Measurements from ENCODE around the gene CFAP65.

Gene CFAP65

DNA sequence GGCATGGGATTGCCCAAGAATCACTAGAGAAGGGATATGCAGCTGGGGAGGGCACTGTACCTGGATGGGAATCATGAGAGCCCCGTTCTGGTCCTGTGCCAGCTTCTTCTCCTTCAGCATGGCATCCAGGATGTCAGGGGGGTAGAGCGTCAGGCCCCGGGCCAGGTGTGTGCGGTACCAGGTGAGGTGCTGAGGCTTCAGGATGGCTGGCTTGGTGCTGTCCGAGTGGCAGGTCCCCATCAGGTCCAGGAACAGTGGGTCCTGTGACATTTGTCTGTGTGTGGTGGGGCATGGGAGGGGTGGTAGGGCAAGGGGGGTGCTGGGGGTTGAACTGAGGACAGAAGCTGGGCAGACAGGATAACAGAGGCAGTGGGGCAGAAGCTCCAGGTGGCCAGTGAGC lies 13.2 kb downstream of the CFAP65 start:
- H3K4me3 ChIP-seq (ENCODE audit: low read length), result no peak overlapping the region
- peaks cover 63% of the 10 kb centered on the region for H3K27me3 ChIP-seq (ENCODE audit: control insufficient read depth, insufficient read depth, low read length)
- H3K36me3 ChIP-seq (ENCODE audit: insufficient read depth, low read length), result no peaks in the 10 kb centered on the region
- no peaks in the 10 kb centered on the region for H3K4me1 ChIP-seq (ENCODE audit: control insufficient read depth, insufficient read depth, low read length)
- no peak overlapping the region for H3K4me2 ChIP-seq (ENCODE audit: low read length)
- no peak overlapping the region for H3K9ac ChIP-seq (ENCODE audit: low read depth, low read length)
- H3K9me3 ChIP-seq (replicated peaks; ENCODE audit: low read length), result no peaks in the 10 kb centered on the region

DNA sequence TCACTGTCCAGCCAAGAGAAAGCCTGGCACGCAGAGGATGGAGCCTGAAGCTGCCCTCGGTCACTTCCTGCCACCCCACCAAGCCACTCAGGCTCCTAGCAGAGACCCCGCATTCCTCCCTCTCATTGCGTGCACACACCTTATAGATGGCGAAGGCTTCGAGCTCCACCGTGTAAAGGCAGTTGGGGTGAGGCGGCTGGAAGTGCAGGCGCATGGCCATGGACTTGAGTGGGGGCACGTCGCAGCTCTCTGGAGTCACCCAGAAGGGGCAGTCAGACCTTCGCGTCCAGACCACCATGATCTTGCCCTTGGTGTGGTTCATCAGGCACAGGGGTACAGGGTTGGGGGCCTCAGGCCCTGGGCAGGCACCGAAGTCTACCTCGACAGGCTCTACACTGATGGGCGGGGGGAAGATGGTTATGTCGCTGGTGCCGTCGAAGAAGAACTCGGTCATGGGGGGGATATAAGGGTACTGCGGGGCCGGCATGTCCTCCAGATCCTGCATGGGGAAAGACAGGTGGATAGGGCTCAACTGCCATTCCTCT lies 13.7 kb downstream of the CFAP65 start:
- no peaks in the 10 kb centered on the region for H3K36me3 ChIP-seq (ENCODE audit: insufficient read depth, low read length)
- H3K4me3 ChIP-seq (ENCODE audit: low read length), result no peak overlapping the region
- no peak overlapping the region for H3K9ac ChIP-seq (ENCODE audit: low read depth, low read length)
- no peak overlapping the region for H3K4me2 ChIP-seq (ENCODE audit: low read length)
- H3K9me3 ChIP-seq (replicated peaks; ENCODE audit: low read length), result no peaks in the 10 kb centered on the region
- H3K4me1 ChIP-seq (ENCODE audit: control insufficient read depth, insufficient read depth, low read length), result no peaks in the 10 kb centered on the region
- peaks cover 63% of the 10 kb centered on the region for H3K27me3 ChIP-seq (ENCODE audit: control insufficient read depth, insufficient read depth, low read length)

DNA sequence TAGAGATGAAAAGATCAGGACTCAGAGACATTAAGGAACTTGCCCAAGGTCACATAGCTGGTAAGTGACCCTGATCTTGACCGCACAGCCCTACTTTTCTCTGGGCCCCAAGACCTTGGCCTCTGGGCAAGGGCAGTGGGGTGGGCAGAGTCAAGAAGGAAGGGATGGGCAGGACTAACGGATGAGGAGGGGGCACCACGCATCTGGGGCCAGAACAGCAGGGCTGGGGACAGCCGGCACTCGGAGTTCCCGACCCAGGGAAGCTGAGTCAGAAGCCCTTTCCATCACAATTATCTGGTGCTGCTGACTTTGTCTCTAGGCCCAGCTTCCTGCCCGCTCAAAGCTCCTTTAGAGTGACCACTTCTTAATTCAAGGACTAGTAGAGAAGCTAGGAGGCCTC lies 14.4 kb downstream of the CFAP65 start:
- Histone ChIP-seq H3K4me2 (ENCODE audit: low read length) (no peak overlapping the region), H3K4me1 (ENCODE audit: control insufficient read depth, insufficient read depth, low read length) (no peaks in the 10 kb centered on the region), H3K9ac (ENCODE audit: low read depth, low read length) (no peak overlapping the region), H3K27me3 (ENCODE audit: control insufficient read depth, insufficient read depth, low read length) (peaks cover 62% of the 10 kb centered on the region), H3K4me3 (ENCODE audit: low read length) (no peak overlapping the region), H3K36me3 (ENCODE audit: insufficient read depth, low read length) (no peaks in the 10 kb centered on the region), H3K9me3 (replicated peaks; ENCODE audit: low read length) (no peaks in the 10 kb centered on the region)

DNA sequence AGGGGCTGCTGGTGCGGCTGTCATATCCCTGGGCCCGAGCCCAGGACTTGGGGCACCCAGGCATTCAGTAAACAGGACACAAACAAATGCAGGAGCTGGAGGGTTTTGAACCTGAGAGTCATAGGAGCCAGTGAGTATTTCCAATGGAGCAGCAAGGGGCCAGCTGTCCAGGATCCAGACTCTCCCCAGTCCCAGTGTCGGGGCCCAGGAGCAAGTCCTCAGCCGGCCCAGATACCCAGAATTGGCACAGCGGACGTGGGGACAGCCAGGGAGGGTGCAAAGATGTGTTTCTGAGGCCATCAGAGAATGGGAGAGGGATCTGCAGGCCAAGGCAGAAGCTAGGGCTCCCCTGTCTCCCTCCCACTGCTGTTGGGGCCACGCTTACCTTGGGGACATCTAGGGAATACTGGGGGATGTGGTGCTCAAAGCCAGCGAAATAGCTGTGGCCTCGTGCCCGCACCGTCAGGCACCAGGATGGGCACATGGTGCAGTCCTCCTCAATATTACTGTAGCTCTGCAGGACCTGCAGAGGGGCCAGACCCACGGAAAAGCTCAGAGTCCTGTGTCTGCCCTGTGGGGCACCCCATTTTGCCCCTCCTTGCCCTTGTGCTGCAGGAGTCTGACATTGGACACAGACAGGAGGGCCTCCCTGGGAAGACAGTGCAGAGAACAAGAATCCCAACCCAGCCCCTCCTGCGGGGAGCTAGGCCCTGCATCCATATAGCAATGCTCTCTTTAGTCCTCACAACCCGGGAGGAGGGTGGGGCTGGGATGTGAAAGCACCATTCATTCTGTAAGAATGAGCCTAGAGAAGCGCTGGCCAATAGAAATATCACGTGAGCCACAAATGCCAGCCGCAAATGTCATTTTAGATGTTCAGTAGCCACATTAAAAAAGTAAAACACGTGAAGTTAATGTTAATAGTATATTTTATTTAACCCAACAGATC lies 15.4 kb downstream of the CFAP65 start:
- H3K4me3 ChIP-seq (ENCODE audit: low read length), result no peak overlapping the region
- H3K27me3 ChIP-seq (ENCODE audit: control insufficient read depth, insufficient read depth, low read length), result peaks cover 65% of the 10 kb centered on the region
- no peaks in the 10 kb centered on the region for H3K9me3 ChIP-seq (replicated peaks; ENCODE audit: low read length)
- H3K4me2 ChIP-seq (ENCODE audit: low read length), result no peak overlapping the region
- H3K9ac ChIP-seq (ENCODE audit: low read depth, low read length), result no peak overlapping the region
- H3K36me3 ChIP-seq (ENCODE audit: insufficient read depth, low read length), result no peaks in the 10 kb centered on the region
- no peaks in the 10 kb centered on the region for H3K4me1 ChIP-seq (ENCODE audit: control insufficient read depth, insufficient read depth, low read length)

GRCh38 chr2:219024059-219024458 lies 17.3 kb downstream of the CFAP65 start:
- Histone ChIP-seq H3K9ac (ENCODE audit: low read depth, low read length) (no peak overlapping the region), H3K27me3 (ENCODE audit: control insufficient read depth, insufficient read depth, low read length) (peaks cover 78% of the 10 kb centered on the region), H3K4me3 (ENCODE audit: low read length) (no peak overlapping the region), H3K36me3 (ENCODE audit: insufficient read depth, low read length) (no peaks in the 10 kb centered on the region), H3K4me2 (ENCODE audit: low read length) (no peak overlapping the region), H3K4me1 (ENCODE audit: control insufficient read depth, insufficient read depth, low read length) (no peaks in the 10 kb centered on the region), H3K9me3 (replicated peaks; ENCODE audit: low read length) (no peaks in the 10 kb centered on the region)

GRCh38 chr2:219023045-219023605 lies 18.2 kb downstream of the CFAP65 start:
- H3K9me3 ChIP-seq (replicated peaks; ENCODE audit: low read length), result no peaks in the 10 kb centered on the region
- no peak overlapping the region for H3K4me3 ChIP-seq (ENCODE audit: low read length)
- H3K36me3 ChIP-seq (ENCODE audit: insufficient read depth, low read length), result no peaks in the 10 kb centered on the region
- H3K4me2 ChIP-seq (ENCODE audit: low read length), result no peak overlapping the region
- no peak overlapping the region for H3K9ac ChIP-seq (ENCODE audit: low read depth, low read length)
- H3K27me3 ChIP-seq (ENCODE audit: control insufficient read depth, insufficient read depth, low read length), result peaks cover 83% of the 10 kb centered on the region
- H3K4me1 ChIP-seq (ENCODE audit: control insufficient read depth, insufficient read depth, low read length), result no peaks in the 10 kb centered on the region

DNA sequence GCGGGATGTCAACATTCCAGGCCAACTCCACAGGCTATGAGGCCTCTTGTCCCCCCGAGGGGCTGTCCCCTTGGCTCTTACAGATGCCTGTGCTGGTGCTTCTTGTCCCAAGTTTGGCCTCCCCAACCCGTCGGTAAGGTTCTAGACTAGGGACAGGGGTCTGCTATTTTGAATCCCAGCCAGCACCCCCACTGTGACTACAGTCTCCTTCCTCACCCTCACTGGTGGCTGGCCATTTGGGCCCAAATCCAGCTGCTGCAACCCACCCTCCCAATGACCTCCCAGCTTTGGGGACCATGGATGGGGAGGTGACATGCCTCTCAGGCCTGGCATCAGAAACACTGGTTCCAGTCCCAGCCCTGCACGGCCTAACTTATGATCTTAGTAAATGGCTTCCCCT lies 18.7 kb downstream of the CFAP65 start:
- Histone ChIP-seq H3K4me2 (ENCODE audit: low read length) (no peak overlapping the region), H3K9ac (ENCODE audit: low read depth, low read length) (no peak overlapping the region), H3K9me3 (replicated peaks; ENCODE audit: low read length) (no peaks in the 10 kb centered on the region)

DNA sequence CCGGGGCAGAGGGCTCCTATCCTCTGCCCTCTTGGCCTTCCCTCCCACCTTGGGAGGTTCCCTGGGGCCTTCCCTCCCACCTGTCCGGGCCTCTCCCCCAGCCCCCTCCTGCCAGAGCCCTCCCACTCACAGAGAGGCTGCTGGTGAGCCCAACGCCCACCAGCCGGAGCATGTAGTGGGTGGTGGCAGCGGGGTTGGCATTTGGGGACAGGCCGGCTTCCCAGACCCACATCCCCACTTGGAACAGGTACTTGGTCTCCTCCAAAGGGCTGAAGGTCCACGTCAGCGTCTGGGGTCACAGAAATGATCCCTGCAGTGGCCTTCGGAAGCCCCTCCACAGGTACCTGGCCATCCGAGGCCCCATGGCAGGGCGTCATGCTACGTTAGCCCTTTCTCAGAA lies 19.3 kb downstream of the CFAP65 start:
- Histone ChIP-seq H3K9me3 (replicated peaks; ENCODE audit: low read length) (no peaks in the 10 kb centered on the region), H3K4me3 (ENCODE audit: low read length) (no peak overlapping the region), H3K4me1 (ENCODE audit: control insufficient read depth, insufficient read depth, low read length) (no peaks in the 10 kb centered on the region), H3K4me2 (ENCODE audit: low read length) (no peak overlapping the region), H3K36me3 (ENCODE audit: insufficient read depth, low read length) (no peaks in the 10 kb centered on the region), H3K27me3 (ENCODE audit: control insufficient read depth, insufficient read depth, low read length) (peaks cover 83% of the 10 kb centered on the region), H3K9ac (ENCODE audit: low read depth, low read length) (no peak overlapping the region)

More for the DNA sequence above, 18.7 kb downstream of the CFAP65 start:
- peaks cover 84% of the 10 kb centered on the region for H3K27me3 ChIP-seq (ENCODE audit: control insufficient read depth, insufficient read depth, low read length)
- no peaks in the 10 kb centered on the region for H3K36me3 ChIP-seq (ENCODE audit: insufficient read depth, low read length)
- no peak overlapping the region for H3K4me3 ChIP-seq (ENCODE audit: low read length)
- no peaks in the 10 kb centered on the region for H3K4me1 ChIP-seq (ENCODE audit: control insufficient read depth, insufficient read depth, low read length)

DNA sequence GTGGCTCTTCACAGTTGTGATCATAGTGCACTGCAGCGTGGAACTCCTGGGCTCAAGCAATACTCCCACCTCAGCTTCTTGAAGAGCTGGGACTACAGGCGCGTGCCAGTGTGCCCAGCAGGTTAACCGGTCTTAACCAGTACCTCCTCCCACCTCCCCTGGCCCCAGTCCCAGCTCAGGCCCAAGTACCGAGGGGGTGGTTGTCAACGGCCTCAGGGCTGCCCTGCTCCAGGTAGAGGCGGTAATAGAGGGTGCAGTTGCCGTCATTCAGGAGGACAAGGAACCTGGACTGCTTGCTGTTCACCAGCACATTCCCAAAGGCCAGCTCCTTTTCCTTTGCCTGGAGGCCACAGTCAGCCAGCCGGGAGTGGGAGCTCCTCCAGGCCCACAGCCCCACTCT lies 19.7 kb downstream of the CFAP65 start:
- peaks cover 82% of the 10 kb centered on the region for H3K27me3 ChIP-seq (ENCODE audit: control insufficient read depth, insufficient read depth, low read length)
- H3K9me3 ChIP-seq (replicated peaks; ENCODE audit: low read length), result no peaks in the 10 kb centered on the region
- H3K36me3 ChIP-seq (ENCODE audit: insufficient read depth, low read length), result no peaks in the 10 kb centered on the region
- H3K4me1 ChIP-seq (ENCODE audit: control insufficient read depth, insufficient read depth, low read length), result no peaks in the 10 kb centered on the region
- H3K4me3 ChIP-seq (ENCODE audit: low read length), result no peak overlapping the region
- H3K4me2 ChIP-seq (ENCODE audit: low read length), result no peak overlapping the region
- no peak overlapping the region for H3K9ac ChIP-seq (ENCODE audit: low read depth, low read length)

DNA sequence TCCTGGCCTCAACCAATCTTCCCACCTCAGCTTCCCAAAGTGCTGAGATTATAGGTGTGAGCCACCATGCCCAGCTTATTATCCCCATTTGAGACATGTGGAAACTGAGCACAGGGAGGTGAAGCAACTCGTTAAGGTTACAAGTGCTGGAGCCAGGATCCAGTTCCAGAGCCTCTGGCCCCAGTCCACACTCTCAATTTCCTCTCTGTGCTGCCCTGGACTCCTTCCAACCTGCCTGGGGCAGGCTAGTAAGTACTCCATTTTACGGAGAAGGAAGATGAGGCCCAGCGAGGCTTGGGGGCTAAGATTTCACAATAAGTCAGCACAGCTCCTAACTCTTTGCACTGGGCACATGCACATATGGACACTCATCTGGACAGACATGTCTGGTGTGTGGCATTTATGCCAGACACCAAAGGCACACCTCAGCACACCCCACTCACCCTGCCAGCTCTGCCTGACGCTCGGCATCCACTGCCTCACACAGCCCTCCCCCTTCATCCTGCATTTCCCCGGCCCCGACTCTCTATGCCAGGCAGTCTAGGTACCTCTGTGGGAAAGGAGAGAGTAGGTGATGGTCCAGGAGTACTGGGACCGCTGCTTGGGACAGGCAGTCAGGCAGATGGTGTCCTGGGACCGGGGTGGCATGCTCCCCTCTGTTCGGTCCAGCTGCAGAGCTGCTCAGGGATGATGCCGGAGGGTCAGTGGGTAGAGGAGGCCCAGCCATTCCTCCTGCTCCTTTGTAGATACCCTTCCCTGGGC lies 20.5 kb downstream of the CFAP65 start:
- Histone ChIP-seq H3K36me3 (ENCODE audit: insufficient read depth, low read length) (no peaks in the 10 kb centered on the region), H3K4me2 (ENCODE audit: low read length) (no peak overlapping the region)

DNA sequence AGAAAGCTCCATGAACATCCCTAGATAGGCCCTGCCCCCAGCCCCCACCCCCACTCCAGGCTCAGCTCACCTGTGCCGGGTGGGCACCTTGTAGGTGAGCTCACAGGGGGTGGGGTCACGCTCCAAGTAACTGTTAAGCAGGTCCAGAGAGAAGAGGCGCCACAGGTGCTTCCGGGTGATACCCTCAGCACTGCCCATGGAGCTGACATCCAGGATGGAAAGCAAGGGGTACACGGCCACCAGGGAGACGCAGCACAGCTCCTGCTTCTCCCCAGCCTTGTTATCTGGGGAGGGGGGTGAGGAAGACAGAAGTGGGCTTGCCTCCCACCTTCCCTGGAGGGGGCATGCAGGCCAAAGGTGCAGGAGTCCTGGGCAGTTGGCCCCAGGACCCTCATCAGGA lies 21.9 kb downstream of the CFAP65 start:
- no peak overlapping the region for H3K9ac ChIP-seq (ENCODE audit: low read depth, low read length)

More for the DNA sequence above, 20.5 kb downstream of the CFAP65 start:
- Histone ChIP-seq H3K9me3 (replicated peaks; ENCODE audit: low read length) (no peaks in the 10 kb centered on the region), H3K4me1 (ENCODE audit: control insufficient read depth, insufficient read depth, low read length) (no peaks in the 10 kb centered on the region), H3K9ac (ENCODE audit: low read depth, low read length) (no peak overlapping the region), H3K4me3 (ENCODE audit: low read length) (no peak overlapping the region), H3K27me3 (ENCODE audit: control insufficient read depth, insufficient read depth, low read length) (peaks cover 82% of the 10 kb centered on the region)

More for the DNA sequence above, 21.9 kb downstream of the CFAP65 start:
- H3K27me3 ChIP-seq (ENCODE audit: control insufficient read depth, insufficient read depth, low read length), result peaks cover 75% of the 10 kb centered on the region
- H3K9me3 ChIP-seq (replicated peaks; ENCODE audit: low read length), result no peaks in the 10 kb centered on the region
- no peak overlapping the region for H3K4me2 ChIP-seq (ENCODE audit: low read length)
- H3K4me3 ChIP-seq (ENCODE audit: low read length), result no peak overlapping the region
- H3K4me1 ChIP-seq (ENCODE audit: control insufficient read depth, insufficient read depth, low read length), result no peaks in the 10 kb centered on the region
- H3K36me3 ChIP-seq (ENCODE audit: insufficient read depth, low read length), result no peaks in the 10 kb centered on the region
